Gastrocnemius medialis (tissue), 4 donors: ENCODE results near the gene LINGO1.

ENCODE experiments used
- CTCF ChIP-seq, 5 experiments: fragments of 450-650 bp in 3 of 5; fragments of 200-600 bp in 2 of 5; sonication (generic) in 2 of 5; IDR thresholded peaks in 4 of 5; conservative IDR thresholded peaks in 1 of 5; 1 replicate in 4 of 5; 2 replicates in 1 of 5; pipeline ENCODE4 v1.5.1; 2016 to 2019; ENCODE audit warnings: antibody characterized with exemption in 5 of 5, mild to moderate bottlenecking in 3 of 5, moderate library complexity in 3 of 5
- POLR2A ChIP-seq, 2 donors: fragments of 450-650 bp; IDR thresholded peaks; one replicate each; pipeline ENCODE4 v1.6.1; 2017; ENCODE audit warnings: antibody characterized with exemption in 2 of 2, mild to moderate bottlenecking in 2 of 2, moderate library complexity in 2 of 2

GRCh38 chr15:77607111-77607893 is 25.4 kb downstream of the LINGO1 start:
- TF ChIP-seq CTCF (IDR thresholded peaks at IDR 0.05 in 4 of 5, conservative IDR thresholded peaks at IDR 0.05 in 1 of 5) (no peak), POLR2A (IDR thresholded peaks at IDR 0.05) (no peak)
